DND-41 (cell line): Measurements from ENCODE around the gene SLC25A26.

Experiments used
- ATAC-seq: fragments of 200-7000 bp; cut with Tn5 transposase; 3 replicates; pipeline ENCODE4 v1.9.1; 2021; ENCODE audit warnings: low read depth; ENCODE audit not compliant: insufficient read depth
- DNase-seq: peaks from one replicate; pipeline ENCODE4 v3.0.0-alpha.2; 2020
- H2AFZ ChIP-seq: 2 replicates; pipeline ENCODE4 v1.6.0; 2012; ENCODE audit warnings: low read depth, low read length
- H3K27ac ChIP-seq: 2 replicates; pipeline ENCODE4 v1.5.1; 2012; ENCODE audit warnings: low read length, inconsistent platforms
- H3K27me3 ChIP-seq: fragments of 200-600 bp; sonication (generic); 2 replicates; pipeline ENCODE4 v1.6.0; 2012; ENCODE audit warnings: low read length, mild to moderate bottlenecking, inconsistent platforms; ENCODE audit not compliant: insufficient read depth, poor library complexity
- H3K36me3 ChIP-seq: 2 replicates; pipeline ENCODE4 v1.5.1; 2012; ENCODE audit warnings: low read length, inconsistent platforms; ENCODE audit not compliant: insufficient read depth
- H3K4me1 ChIP-seq: 2 replicates; pipeline ENCODE4 v1.5.1; 2012; ENCODE audit warnings: mild to moderate bottlenecking, low read length; ENCODE audit not compliant: insufficient read depth
- H3K4me2 ChIP-seq: 2 replicates; pipeline ENCODE4 v1.6.0; 2012; ENCODE audit warnings: mild to moderate bottlenecking, moderate library complexity, low read length, inconsistent platforms; ENCODE audit not compliant: insufficient read depth
- H3K4me3 ChIP-seq, 2 experiments: fragments of 200-600 bp in 1 of 2; shearing (Covaris generic) in 1 of 2; 2 replicates each; pipeline ENCODE4 v1.5.1; 2012 to 2016; ENCODE audit warnings: inconsistent platforms in 2 of 2, low read length in 2 of 2, mild to moderate bottlenecking in 2 of 2, low read depth in 1 of 2, moderate library complexity in 1 of 2
- H3K79me2 ChIP-seq: 2 replicates; pipeline ENCODE4 v1.6.0; 2012; ENCODE audit warnings: low read length, inconsistent platforms; ENCODE audit not compliant: insufficient read depth
- H3K9ac ChIP-seq: 2 replicates; pipeline ENCODE4 v1.6.0; 2012; ENCODE audit warnings: low read depth, mild to moderate bottlenecking, inconsistent platforms, low read length, moderate library complexity
- H3K9me3 ChIP-seq: 2 replicates; pipeline ENCODE4 v1.5.1; 2012; ENCODE audit warnings: low read length, moderate library complexity, mild to moderate bottlenecking, inconsistent platforms; ENCODE audit not compliant: insufficient read depth, severe bottlenecking
- H4K20me1 ChIP-seq: 2 replicates; pipeline ENCODE4 v1.6.0; 2012; ENCODE audit warnings: low read length; ENCODE audit not compliant: insufficient read depth
- EZH2 ChIP-seq: IDR thresholded peaks from 3 replicates; pipeline ENCODE4 v1.6.1; 2012; ENCODE audit warnings: borderline replicate concordance, low read depth, mild to moderate bottlenecking, moderate library complexity, low read length, inconsistent platforms; ENCODE audit not compliant: severe bottlenecking
- TF ChIP-seq, protein P1 (sequence below): IDR thresholded peaks from 2 replicates; pipeline ENCODE4 v1.5.1; 2012; ENCODE audit warnings: borderline replicate concordance, low read length, moderate library complexity, mild to moderate bottlenecking; ENCODE audit not compliant: poor library complexity, severe bottlenecking; ENCODE audit errors: extremely low read depth

The SLC25A26 gene

DNA sequence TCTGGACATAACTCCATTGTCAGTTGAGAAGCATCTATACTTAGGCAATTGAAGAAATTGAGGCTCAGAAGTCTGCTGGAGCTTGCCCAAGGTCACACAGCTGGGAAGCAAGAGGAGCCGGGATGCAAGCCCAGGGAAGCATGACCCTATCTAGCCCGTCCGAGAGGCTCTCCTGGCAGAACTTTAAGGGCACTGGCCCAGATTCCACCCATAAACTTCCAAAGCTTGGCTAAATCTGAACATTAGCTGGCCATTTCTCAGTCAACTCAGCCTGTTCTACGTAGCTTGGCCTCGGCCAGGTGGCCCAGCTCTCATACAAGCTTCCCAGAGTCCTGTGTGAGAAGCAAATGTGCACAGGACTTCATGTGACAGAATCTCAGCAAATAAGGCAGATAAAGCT, 204.2 kb downstream of the SLC25A26 start:
- no peak overlapping the region for H3K4me3 ChIP-seq
- no peaks in the 10 kb centered on the region for H3K79me2 ChIP-seq
- no peak overlapping the region for H3K27ac ChIP-seq
- H4K20me1 ChIP-seq = no peaks in the 10 kb centered on the region
- TF ChIP-seq, protein P1, sequence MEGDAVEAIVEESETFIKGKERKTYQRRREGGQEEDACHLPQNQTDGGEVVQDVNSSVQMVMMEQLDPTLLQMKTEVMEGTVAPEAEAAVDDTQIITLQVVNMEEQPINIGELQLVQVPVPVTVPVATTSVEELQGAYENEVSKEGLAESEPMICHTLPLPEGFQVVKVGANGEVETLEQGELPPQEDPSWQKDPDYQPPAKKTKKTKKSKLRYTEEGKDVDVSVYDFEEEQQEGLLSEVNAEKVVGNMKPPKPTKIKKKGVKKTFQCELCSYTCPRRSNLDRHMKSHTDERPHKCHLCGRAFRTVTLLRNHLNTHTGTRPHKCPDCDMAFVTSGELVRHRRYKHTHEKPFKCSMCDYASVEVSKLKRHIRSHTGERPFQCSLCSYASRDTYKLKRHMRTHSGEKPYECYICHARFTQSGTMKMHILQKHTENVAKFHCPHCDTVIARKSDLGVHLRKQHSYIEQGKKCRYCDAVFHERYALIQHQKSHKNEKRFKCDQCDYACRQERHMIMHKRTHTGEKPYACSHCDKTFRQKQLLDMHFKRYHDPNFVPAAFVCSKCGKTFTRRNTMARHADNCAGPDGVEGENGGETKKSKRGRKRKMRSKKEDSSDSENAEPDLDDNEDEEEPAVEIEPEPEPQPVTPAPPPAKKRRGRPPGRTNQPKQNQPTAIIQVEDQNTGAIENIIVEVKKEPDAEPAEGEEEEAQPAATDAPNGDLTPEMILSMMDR = no peak
- no peak for TF ChIP-seq EZH2
- no peak overlapping the region for H2AFZ ChIP-seq
- ATAC-seq (no peak), DNase-seq (no peak)
- peaks cover 13% of the 10 kb centered on the region for H3K9me3 ChIP-seq
- H3K4me2 ChIP-seq = no peak overlapping the region
- H3K36me3 ChIP-seq = 0 out of 2 replicates have a peak, but pooled peaks cover 6% of the 10 kb centered on the region
- H3K9ac ChIP-seq = no peak overlapping the region
- H3K4me1 ChIP-seq = no peaks in the 10 kb centered on the region
- no peaks in the 10 kb centered on the region for H3K27me3 ChIP-seq

DNA sequence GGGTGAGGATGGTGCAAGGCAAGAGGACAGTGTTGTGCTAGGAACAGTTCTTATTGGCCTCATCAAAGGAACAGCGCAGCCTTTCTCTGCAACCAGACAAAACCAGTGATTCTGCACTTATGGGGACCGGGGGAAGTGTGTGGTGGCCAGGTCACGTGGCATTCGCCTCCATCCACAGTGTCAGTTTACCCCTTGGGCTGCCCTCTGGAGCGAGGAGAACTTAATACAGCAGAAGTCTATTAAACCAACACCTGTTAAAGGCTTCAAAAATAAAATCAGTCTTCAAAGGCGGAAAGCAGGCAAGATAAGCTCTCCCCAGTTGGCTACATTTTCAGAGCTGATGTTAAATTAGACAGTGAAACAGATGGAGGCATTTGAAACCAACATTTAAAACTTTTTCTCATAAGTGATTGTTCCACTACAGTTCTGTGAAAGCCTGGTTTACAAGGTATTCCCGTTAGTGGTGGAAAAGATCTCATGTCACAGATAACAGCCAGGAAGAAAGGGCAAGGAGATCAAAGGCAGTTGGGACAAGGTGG, 204.8 kb downstream of the SLC25A26 start:
- H3K27ac ChIP-seq = no peak overlapping the region
- H3K4me2 ChIP-seq = no peak overlapping the region
- no peak overlapping the region for H3K9ac ChIP-seq
- no peaks in the 10 kb centered on the region for H3K79me2 ChIP-seq
- H3K36me3 ChIP-seq = 0 out of 2 replicates have a peak, but pooled peaks cover 6% of the 10 kb centered on the region
- peaks cover 13% of the 10 kb centered on the region for H3K9me3 ChIP-seq
- no peak for TF ChIP-seq EZH2
- TF ChIP-seq, protein P1 = no peak
- H3K27me3 ChIP-seq = no peaks in the 10 kb centered on the region
- no peak overlapping the region for H3K4me3 ChIP-seq
- no peaks in the 10 kb centered on the region for H4K20me1 ChIP-seq
- DNase-seq = no peak
- no peak for ATAC-seq
- H2AFZ ChIP-seq = no peak overlapping the region
- H3K4me1 ChIP-seq = no peaks in the 10 kb centered on the region

DNA sequence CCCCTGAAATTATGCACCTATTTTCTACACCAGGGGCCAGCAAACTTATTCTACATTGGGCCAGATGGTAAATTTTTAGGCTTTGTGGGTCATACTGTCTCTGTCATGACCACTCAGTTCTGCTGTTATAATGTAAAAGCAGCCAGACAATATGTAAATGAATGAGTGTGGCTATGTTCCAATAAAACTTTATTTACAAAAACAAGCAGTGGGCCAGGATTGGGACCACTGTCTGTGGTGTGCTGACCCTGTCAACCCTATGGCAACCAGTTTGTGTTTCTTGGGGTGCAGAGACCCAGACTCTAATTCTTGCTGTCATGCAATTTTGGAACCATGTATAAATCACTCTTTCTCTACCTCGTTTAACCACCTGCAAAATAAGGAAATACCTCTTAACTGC, 205.3 kb downstream of the SLC25A26 start:
- Histone ChIP-seq H3K4me3 (no peak overlapping the region), H3K27ac (no peak overlapping the region), H3K4me1 (no peaks in the 10 kb centered on the region), H3K79me2 (no peaks in the 10 kb centered on the region; the same call in 1 of the 2 replicates), H3K27me3 (no peaks in the 10 kb centered on the region), H3K9me3 (peaks cover 12% of the 10 kb centered on the region), H3K4me2 (no peak overlapping the region), H3K36me3 (0 out of 2 replicates have a peak, but pooled peaks cover 6% of the 10 kb centered on the region), H4K20me1 (no peaks in the 10 kb centered on the region), H2AFZ (no peak overlapping the region), H3K9ac (no peak overlapping the region)
- DNase-seq (no peak), ATAC-seq (no peak)
- TF ChIP-seq, protein P1 = no peak
- no peak for TF ChIP-seq EZH2

DNA sequence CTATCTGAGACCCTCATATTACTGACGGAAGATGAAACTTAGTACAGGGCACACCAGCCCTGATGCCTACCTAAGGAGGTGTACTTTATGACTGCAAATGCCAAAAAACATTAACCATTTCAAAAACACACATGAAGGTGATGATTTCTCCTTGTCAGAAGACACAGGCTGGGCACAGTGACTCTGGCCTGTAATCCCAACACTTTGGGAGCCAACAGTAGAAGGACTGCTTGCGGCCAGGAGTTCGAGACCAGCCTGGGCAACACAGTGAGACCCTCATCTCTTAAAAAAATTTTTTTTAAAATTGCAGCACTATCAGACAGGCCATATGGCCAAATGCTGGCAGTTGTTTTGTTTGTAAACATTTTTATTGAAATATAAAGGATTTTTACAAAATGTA, 206.6 kb downstream of the SLC25A26 start:
- ATAC-seq = no peak
- DNase-seq = no peak
- Histone ChIP-seq H3K79me2 (no peaks in the 10 kb centered on the region; the same call in 1 of the 2 replicates), H3K27ac (no peak overlapping the region), H4K20me1 (no peaks in the 10 kb centered on the region), H3K4me3 (no peak overlapping the region), H3K36me3 (no peaks in the 10 kb centered on the region), H3K9ac (no peak overlapping the region), H3K4me1 (no peaks in the 10 kb centered on the region), H3K4me2 (no peak overlapping the region), H3K9me3 (peaks cover 3% of the 10 kb centered on the region), H2AFZ (no peak overlapping the region), H3K27me3 (no peaks in the 10 kb centered on the region)
- TF ChIP-seq, protein P1 = no peak
- TF ChIP-seq EZH2 = no peak
